IPS-15b (cell line): ENCODE results near the gene NPAS2.
A peak's percentile ranks its signal among the peaks of the same experiment; 100 is the strongest.

ENCODE experiments used
- H3K27me3 ChIP-seq: one replicate; pipeline ENCODE4 v1.6.1; 2013; ENCODE audit warnings: low read length; ENCODE audit not compliant: control insufficient read depth, insufficient read depth
- H3K36me3 ChIP-seq: one replicate; pipeline ENCODE4 v1.6.1; 2013; ENCODE audit warnings: low read length; ENCODE audit not compliant: control insufficient read depth, insufficient read depth
- H3K4me1 ChIP-seq: one replicate; pipeline ENCODE4 v1.6.1; 2013; ENCODE audit warnings: mild to moderate bottlenecking, low read length; ENCODE audit not compliant: control insufficient read depth, insufficient read depth
- H3K4me3 ChIP-seq: one replicate; pipeline ENCODE4 v1.5.1; 2013; ENCODE audit warnings: low read depth, low read length
- H3K9ac ChIP-seq: one replicate; pipeline ENCODE4 v1.6.1; 2013; ENCODE audit warnings: low read depth, mild to moderate bottlenecking, low read length
- H3K9me3 ChIP-seq: one replicate; pipeline ENCODE4 v1.6.1; 2013; ENCODE audit warnings: mild to moderate bottlenecking, low read length; ENCODE audit not compliant: control insufficient read depth, insufficient read depth

The NPAS2 gene, protein sequence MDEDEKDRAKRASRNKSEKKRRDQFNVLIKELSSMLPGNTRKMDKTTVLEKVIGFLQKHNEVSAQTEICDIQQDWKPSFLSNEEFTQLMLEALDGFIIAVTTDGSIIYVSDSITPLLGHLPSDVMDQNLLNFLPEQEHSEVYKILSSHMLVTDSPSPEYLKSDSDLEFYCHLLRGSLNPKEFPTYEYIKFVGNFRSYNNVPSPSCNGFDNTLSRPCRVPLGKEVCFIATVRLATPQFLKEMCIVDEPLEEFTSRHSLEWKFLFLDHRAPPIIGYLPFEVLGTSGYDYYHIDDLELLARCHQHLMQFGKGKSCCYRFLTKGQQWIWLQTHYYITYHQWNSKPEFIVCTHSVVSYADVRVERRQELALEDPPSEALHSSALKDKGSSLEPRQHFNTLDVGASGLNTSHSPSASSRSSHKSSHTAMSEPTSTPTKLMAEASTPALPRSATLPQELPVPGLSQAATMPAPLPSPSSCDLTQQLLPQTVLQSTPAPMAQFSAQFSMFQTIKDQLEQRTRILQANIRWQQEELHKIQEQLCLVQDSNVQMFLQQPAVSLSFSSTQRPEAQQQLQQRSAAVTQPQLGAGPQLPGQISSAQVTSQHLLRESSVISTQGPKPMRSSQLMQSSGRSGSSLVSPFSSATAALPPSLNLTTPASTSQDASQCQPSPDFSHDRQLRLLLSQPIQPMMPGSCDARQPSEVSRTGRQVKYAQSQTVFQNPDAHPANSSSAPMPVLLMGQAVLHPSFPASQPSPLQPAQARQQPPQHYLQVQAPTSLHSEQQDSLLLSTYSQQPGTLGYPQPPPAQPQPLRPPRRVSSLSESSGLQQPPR

DNA sequence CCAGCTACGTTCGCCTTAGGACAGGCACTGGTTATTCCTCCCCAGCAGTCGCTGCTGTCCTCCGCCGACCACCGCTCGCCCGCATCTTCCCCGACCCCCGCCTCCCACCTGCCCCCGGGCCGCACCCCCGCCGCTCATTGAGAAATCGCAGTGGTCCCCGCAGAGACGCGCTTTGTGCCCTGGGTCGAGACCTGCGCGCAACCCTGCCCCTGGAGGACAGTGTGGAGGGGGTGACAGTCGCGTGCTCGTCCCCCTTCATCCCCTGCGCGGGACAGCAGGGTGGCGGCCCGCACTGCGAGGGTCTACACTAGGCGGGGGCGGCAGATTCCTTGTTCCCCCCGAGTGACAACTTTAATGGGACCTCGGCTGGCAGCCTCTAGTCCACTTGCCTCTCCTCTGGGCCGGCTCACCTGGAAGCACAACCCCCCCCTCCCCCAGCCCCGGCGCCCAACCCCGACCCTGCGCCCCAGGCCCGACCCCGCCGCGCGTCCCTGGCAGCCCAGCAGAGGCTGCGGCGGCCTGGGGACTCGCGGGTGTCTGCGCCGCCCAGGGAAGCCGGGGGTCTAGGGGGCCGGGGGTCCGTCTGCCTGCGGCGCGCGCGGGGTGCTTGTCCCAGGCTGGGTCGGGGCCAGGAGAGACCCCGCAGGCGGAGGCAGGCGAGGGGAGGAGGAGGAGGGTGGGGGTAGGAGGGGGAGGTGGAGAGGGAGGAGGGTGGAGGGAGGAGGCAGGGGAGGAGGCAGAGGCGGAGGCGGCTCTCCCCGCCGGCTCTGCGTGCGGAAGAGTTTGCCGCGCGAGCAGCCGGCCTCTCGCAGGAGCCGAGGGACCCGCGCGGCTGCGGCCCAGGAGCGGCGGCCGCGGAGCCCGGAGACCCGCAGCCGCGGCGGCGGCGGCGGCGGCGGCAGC, at the start of gene NPAS2:
TSS of gene NPAS2 (plus strand) at position 770 of the 903 bp plus-strand sequence. CDS start 84,616 bp downstream, outside the sequence.
- H3K9me3 ChIP-seq: no peaks in the 10 kb centered on the region
- H3K9ac ChIP-seq: no peak within 1 kb of the TSS
- peak within 1 kb of the TSS; percentile 72 for H3K4me3 ChIP-seq
- no peaks in the 10 kb centered on the region for H3K36me3 ChIP-seq
- peaks cover 5% of the 10 kb centered on the region for H3K4me1 ChIP-seq
- H3K27me3 ChIP-seq: peaks cover 50% of the 10 kb centered on the region

DNA sequence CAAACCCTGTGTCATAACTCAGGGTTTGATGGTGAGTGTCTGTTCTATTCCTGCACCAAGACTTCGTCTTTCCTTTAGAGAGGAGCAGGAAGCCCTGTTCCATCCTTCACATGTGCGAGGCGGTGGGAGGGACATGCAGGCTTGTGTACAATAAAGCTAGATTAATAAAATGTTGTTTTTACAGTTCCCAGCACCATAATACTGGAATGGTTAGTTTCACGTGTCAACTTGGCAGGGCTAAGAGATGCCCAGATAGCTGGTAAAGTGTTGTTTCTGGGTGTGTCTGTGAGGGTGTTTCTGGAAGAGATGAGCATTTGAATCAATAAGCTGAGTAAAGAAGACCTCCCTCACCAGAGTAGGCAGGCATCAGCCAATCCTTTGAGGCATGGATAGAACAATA, 48.8 kb upstream of the NPAS2 start:
- Histone ChIP-seq H3K4me1 (no peaks in the 10 kb centered on the region), H3K9ac (no peak overlapping the region), H3K36me3 (no peaks in the 10 kb centered on the region)

DNA sequence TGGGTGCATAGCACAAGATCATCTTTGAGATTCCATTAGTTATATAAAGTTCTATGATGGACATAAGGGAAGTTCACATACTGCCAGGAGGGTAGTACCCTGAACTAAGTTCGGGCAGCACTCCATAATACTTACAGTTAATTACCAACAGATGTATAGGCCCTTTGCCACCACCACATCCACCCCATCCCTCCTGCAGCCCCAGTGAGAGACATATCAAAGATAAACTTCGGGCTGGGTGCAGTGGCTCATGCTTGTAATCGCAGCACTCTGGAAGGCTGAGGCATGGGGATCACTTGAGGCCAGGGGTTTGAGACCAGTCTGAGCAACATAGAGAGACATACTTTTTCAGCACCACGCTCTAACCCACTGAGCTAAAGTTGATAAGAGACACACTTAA, 46.4 kb upstream of the NPAS2 start:
- Histone ChIP-seq H3K4me1 (no peaks in the 10 kb centered on the region), H3K36me3 (no peaks in the 10 kb centered on the region), H3K4me3 (no peak overlapping the region), H3K27me3 (no peaks in the 10 kb centered on the region), H3K9me3 (no peaks in the 10 kb centered on the region), H3K9ac (no peak overlapping the region)

More for the DNA sequence above, 48.8 kb upstream of the NPAS2 start:
- H3K4me3 ChIP-seq: no peak overlapping the region
- H3K27me3 ChIP-seq: no peaks in the 10 kb centered on the region
- no peaks in the 10 kb centered on the region for H3K9me3 ChIP-seq

DNA sequence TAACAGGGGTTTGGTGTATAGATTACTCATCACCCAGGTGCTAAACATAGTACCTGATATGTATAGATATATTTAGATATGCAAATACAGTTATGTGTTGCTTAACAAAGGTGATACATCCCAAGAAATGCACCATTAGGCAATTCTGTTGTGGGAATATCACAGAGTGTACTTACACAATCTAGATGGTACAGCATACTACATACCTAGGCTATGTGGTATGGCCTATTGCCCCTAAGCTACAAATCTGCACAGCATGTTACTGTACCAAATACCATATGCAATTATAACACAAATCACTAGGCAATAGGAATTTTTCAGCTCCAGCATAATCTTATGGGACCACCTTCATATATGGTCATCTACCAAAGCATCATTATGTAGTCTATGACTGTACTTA, 43.5 kb upstream of the NPAS2 start:
- no peaks in the 10 kb centered on the region for H3K27me3 ChIP-seq
- no peaks in the 10 kb centered on the region for H3K36me3 ChIP-seq
- H3K4me3 ChIP-seq: no peak overlapping the region
- no peak overlapping the region for H3K9ac ChIP-seq
- H3K9me3 ChIP-seq: no peaks in the 10 kb centered on the region
- H3K4me1 ChIP-seq: no peaks in the 10 kb centered on the region

DNA sequence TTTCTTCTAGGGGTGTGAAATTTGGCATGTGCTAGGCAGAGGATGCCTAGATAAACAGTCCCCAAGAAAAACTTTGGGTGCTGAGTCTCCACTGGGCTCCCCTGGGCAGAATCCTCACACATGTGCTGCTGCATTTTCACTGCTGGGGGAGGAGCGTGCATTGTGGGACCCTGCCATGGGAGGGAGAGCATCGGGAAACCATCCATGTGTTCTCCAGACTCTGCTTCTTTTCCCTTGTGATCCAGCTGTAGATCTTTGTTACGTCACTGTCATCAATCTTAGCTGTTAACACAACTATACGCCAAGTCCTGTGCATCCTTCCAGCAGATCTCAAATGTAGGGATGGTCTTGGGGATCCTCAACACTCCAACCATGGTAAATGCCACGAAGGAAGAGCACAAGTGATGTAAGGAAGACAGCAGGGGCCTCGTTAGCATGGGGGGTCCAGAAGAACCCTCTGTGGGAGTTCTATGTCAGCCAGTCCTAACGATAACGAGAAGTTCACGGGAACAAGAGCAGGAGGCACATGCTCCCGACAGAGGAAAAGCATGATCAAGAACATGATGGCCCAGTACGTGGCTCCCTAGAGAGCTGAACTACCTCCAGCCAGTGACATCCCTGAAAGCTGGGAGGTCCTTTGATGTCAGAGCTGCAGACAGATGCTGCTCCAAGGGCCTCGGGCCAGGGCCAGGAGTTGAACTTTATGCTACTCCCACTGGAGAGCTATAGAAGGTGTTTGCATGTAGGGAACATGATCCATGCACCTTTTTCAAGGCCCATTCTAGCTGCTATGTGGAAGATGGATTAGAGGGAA, 41.1 kb upstream of the NPAS2 start:
- H3K9ac ChIP-seq: no peak overlapping the region
- no peak overlapping the region for H3K4me3 ChIP-seq
- no peaks in the 10 kb centered on the region for H3K9me3 ChIP-seq
- peaks cover 8% of the 10 kb centered on the region for H3K4me1 ChIP-seq
- H3K27me3 ChIP-seq: no peaks in the 10 kb centered on the region
- H3K36me3 ChIP-seq: no peaks in the 10 kb centered on the region

DNA sequence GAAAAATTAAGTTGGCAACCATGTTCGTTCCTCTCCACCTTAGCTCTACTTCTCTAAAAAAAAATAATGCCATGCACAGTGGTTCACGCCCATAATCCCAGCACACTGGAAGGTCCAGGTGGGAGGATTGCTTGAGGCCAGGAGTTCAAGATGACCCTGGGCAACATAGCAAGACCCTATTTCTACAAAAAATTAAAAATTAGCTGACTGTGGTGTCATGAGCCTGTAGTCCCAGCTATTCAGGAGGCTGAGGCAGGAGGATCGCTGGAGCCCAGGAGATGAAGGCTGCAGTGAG, 40.1 kb upstream of the NPAS2 start:
- peaks cover 8% of the 10 kb centered on the region for H3K4me1 ChIP-seq
- no peaks in the 10 kb centered on the region for H3K27me3 ChIP-seq
- H3K9ac ChIP-seq: no peak overlapping the region
- no peaks in the 10 kb centered on the region for H3K36me3 ChIP-seq
- H3K9me3 ChIP-seq: no peaks in the 10 kb centered on the region
- H3K4me3 ChIP-seq: no peak overlapping the region

DNA sequence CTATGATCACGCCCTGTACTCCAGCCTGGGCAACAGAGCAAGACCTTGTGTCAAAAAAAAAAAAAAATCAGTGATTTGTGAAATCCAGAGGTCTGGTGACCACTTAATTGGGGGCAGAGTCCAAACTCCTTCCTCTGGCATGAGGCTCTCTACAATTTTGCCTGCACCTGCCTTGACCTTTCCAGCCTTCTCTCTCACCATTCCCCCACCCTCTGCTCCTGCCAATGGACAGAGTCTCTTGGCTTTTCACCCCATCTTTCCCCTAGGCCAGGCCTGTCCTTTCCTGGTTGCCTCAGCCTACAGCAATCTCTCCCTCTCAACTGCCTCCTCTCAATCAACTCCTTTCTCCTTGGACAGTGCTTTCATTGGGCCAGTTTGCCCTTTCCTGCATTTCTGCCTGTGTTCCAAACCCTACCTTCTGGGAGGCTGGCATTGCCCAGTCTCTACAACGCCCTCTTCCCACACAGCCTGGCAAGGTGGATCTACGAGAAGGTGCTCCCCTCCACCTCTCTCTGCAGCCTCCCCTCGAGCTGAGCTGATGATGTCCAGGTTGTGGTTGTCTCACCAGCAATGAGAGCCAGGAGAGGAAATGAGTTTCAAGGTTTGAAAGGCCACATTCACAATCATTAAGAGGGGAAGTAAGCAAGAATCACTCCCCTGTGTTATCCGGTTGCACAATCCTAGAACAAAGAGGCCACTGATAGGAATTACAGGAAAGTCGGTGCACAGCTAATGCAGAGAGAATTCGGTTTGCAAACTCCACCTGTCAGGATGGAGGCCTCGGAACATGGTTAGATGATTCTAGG, 39.5 kb upstream of the NPAS2 start:
- Histone ChIP-seq H3K27me3 (no peaks in the 10 kb centered on the region), H3K36me3 (no peaks in the 10 kb centered on the region), H3K4me1 (peaks cover 8% of the 10 kb centered on the region), H3K9me3 (no peaks in the 10 kb centered on the region), H3K9ac (no peak overlapping the region), H3K4me3 (no peak overlapping the region)

DNA sequence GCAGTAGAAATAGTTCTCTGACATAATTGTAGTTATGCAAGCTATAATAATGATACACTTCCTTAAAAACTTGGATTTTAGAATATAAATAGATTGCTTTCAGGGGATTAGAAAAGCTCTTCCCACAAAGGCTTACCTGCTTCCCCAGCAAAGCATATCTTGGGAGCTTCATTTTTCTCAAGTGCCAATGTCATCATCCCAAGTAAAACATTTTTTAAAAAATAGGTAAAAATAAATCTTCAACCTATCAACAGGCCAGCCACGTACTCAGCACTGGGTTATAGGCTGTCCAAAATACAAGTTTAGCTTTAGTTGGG, 39.0 kb upstream of the NPAS2 start:
- Histone ChIP-seq H3K4me3 (no peak overlapping the region), H3K27me3 (no peaks in the 10 kb centered on the region), H3K4me1 (peaks cover 8% of the 10 kb centered on the region), H3K9me3 (no peaks in the 10 kb centered on the region), H3K36me3 (no peaks in the 10 kb centered on the region), H3K9ac (no peak overlapping the region)

DNA sequence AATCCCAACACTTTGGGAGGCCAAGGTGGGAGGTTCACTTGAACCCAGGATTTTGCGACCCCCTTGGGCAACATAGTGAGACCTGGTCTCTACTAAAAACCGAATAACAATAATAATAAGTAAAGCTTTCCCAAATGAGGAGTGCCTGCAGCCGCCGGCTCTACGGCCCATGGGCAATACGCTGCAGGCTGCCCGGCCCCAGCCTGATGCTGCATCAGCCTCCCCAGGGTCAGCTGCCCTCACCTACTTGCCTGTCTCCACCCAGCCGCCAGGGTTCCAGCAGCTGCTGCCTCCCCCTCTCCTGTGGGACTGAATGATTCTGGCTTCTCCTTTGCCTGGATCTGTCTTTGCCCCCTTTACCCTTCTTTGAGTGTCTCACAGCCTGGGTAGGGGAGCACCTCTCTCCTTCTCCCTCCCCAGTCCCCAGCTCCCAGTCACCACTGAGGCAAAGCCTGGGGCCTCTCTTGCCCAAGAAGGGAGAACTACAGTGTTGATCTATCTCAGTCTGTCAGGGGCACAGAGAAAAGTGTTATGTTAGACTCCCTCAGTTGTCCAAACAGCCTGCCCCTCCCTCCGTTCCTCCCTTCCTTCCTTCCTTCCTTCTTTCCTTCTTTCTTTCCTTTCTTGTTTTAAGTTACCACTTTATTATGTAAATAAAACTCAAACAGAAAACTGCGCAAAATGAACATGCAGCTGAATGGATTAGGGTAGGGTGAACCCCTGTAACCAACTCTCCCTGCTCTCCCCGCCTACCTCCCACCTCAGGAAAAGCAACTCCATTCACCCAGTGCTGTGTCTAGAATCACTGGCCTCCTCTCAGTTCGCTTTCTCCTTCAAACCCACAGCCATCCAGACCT, 38.2 kb upstream of the NPAS2 start:
- H3K27me3 ChIP-seq: no peaks in the 10 kb centered on the region
- H3K9me3 ChIP-seq: no peaks in the 10 kb centered on the region
- H3K36me3 ChIP-seq: no peaks in the 10 kb centered on the region
- H3K4me3 ChIP-seq: no peak overlapping the region
- H3K9ac ChIP-seq: no peak overlapping the region
- H3K4me1 ChIP-seq: peaks cover 8% of the 10 kb centered on the region

DNA sequence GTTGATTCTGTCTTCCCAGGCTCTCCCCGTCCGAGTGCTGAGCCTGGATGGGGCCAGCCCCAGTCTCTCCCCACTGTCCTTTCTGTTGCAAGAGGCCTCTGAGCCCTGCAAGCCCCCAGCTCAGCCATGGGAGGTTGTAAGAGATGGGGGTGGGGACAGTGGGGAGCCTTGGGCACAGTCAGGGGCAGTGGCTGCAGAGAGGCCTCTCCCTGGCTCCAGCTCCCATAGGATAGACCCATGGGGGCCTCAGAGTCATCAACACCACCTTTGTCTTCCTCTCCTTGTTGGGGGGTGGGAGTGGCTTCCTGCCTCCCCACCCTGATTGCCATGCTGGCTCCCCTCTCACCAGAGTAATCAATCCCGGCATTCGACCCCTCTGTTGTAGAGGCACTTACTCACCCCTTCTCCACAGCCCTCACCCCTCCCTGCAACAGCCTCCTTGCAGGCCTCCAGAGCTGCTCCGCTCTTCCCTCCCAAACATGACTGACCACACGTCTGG, 37.5 kb upstream of the NPAS2 start:
- Histone ChIP-seq H3K9ac (no peak overlapping the region), H3K4me3 (no peak overlapping the region), H3K36me3 (no peaks in the 10 kb centered on the region), H3K27me3 (no peaks in the 10 kb centered on the region), H3K9me3 (no peaks in the 10 kb centered on the region), H3K4me1 (peaks cover 8% of the 10 kb centered on the region)
